ENCODE data around the gene RHOF.

GRCh38 chr12:121806009-121806545, 12.6 kb upstream of the RHOF start:
- no peak for TF ChIP-seq CTCF (IDR thresholded peaks at IDR 0.05; ENCODE audit: low read length)
- no peak for TF ChIP-seq EZH2 (IDR thresholded peaks at IDR 0.05; ENCODE audit: borderline replicate concordance, low read length)

Measured in OCI-LY1 (cell line).